BLaER1 (cell line): Measurements from ENCODE around the gene FAM78A.
A peak's percentile ranks its signal among the peaks of the same experiment; 100 is the strongest.

Experiments
- H3K27ac ChIP-seq: shearing (Covaris generic); formaldehyde crosslinking; 2 replicates; pipeline ENCODE4 v1.8.1; 2022
- H3K27me3 ChIP-seq: shearing (Covaris generic); formaldehyde crosslinking; 2 replicates; pipeline ENCODE4 v1.8.1; 2022
- H3K36me3 ChIP-seq: shearing (Covaris generic); formaldehyde crosslinking; 2 replicates; pipeline ENCODE4 v1.8.1; 2022
- H3K4me1 ChIP-seq: shearing (Covaris generic); formaldehyde crosslinking; 2 replicates; pipeline ENCODE4 v1.8.1; 2022
- H3K4me2 ChIP-seq: shearing (Covaris generic); formaldehyde crosslinking; 2 replicates; pipeline ENCODE4 v1.8.1; 2022
- H3K4me3 ChIP-seq: shearing (Covaris generic); formaldehyde crosslinking; 2 replicates; pipeline ENCODE4 v1.8.1; 2022
- H3K9ac ChIP-seq: shearing (Covaris generic); formaldehyde crosslinking; 2 replicates; pipeline ENCODE4 v1.8.1; 2022
- H3K9me3 ChIP-seq: shearing (Covaris generic); formaldehyde crosslinking; 2 replicates; pipeline ENCODE4 v1.8.1; 2022
- H4K20me1 ChIP-seq: shearing (Covaris generic); formaldehyde crosslinking; 2 replicates; pipeline ENCODE4 v1.8.1; 2022
- Cebpa-rat ChIP-seq: shearing (Covaris generic); IDR thresholded peaks from 2 replicates; pipeline ENCODE4 v1.8.1; 2022

FAM78A gene

GRCh38 chr9:131276094-131276888 is at the start of gene FAM78A:
FAM78A (minus strand) TSS chr9:131276510; CDS start chr9:131276179, 331 bp downstream.
- H3K9ac ChIP-seq: peak within 1 kb of the TSS; percentile 73
- H3K9me3 ChIP-seq: no peaks in the 10 kb centered on the region
- no peak for TF ChIP-seq Cebpa-rat
- H3K4me2 ChIP-seq: peak within 1 kb of the TSS; percentile 96
- H3K27ac ChIP-seq: peak within 1 kb of the TSS; percentile 72
- no peaks in the 10 kb centered on the region for H3K36me3 ChIP-seq
- peaks cover 72% of the 10 kb centered on the region for H3K27me3 ChIP-seq
- peaks cover 66% of the 10 kb centered on the region for H3K4me1 ChIP-seq
- H4K20me1 ChIP-seq: peaks cover 18% of the 10 kb centered on the region
- peak within 1 kb of the TSS; percentile 76 for H3K4me3 ChIP-seq

- H3K27me3 ChIP-seq: no peaks in the 10 kb centered on the region
- H3K4me2 ChIP-seq: no peak overlapping the region
- no peak overlapping the region for H3K9ac ChIP-seq
- H3K9me3 ChIP-seq: no peaks in the 10 kb centered on the region
- H3K4me1 ChIP-seq: no peaks in the 10 kb centered on the region
- H4K20me1 ChIP-seq: no peaks in the 10 kb centered on the region
- H3K36me3 ChIP-seq: no peaks in the 10 kb centered on the region
- TF ChIP-seq Cebpa-rat: no peak
- no peak overlapping the region for H3K4me3 ChIP-seq
- H3K27ac ChIP-seq: no peak overlapping the region
Observed at GRCh38 chr9:131324736-131325679, 48.7 kb upstream of the FAM78A start.

- no peaks in the 10 kb centered on the region for H3K36me3 ChIP-seq
- no peak for TF ChIP-seq Cebpa-rat
- no peak overlapping the region for H3K27ac ChIP-seq
- H3K9me3 ChIP-seq: no peaks in the 10 kb centered on the region
- no peaks in the 10 kb centered on the region for H3K4me1 ChIP-seq
- H4K20me1 ChIP-seq: no peaks in the 10 kb centered on the region
- no peak overlapping the region for H3K4me2 ChIP-seq
- H3K9ac ChIP-seq: no peak overlapping the region
- H3K4me3 ChIP-seq: no peak overlapping the region
- no peaks in the 10 kb centered on the region for H3K27me3 ChIP-seq
Observed at GRCh38 chr9:131323629-131324028, 47.3 kb upstream of the FAM78A start.

GRCh38 chr9:131320031-131320685 is 43.8 kb upstream of the FAM78A start:
- H4K20me1 ChIP-seq: no peaks in the 10 kb centered on the region
- no peak overlapping the region for H3K27ac ChIP-seq
- TF ChIP-seq Cebpa-rat: no peak
- H3K4me1 ChIP-seq: no peaks in the 10 kb centered on the region
- no peak overlapping the region for H3K4me2 ChIP-seq
- H3K9ac ChIP-seq: no peak overlapping the region
- no peaks in the 10 kb centered on the region for H3K27me3 ChIP-seq
- H3K9me3 ChIP-seq: no peaks in the 10 kb centered on the region
- H3K36me3 ChIP-seq: no peaks in the 10 kb centered on the region
- H3K4me3 ChIP-seq: no peak overlapping the region

GRCh38 chr9:131319486-131319885 is 43.2 kb upstream of the FAM78A start:
- Histone ChIP-seq H3K27me3 (no peaks in the 10 kb centered on the region), H3K9ac (no peak overlapping the region)
- no peak for TF ChIP-seq Cebpa-rat

GRCh38 chr9:131318231-131319085 is 42.1 kb upstream of the FAM78A start:
- Histone ChIP-seq H3K4me2 (no peak overlapping the region), H3K9ac (no peak overlapping the region), H3K27me3 (no peaks in the 10 kb centered on the region), H3K4me1 (no peaks in the 10 kb centered on the region), H4K20me1 (no peaks in the 10 kb centered on the region), H3K27ac (no peak overlapping the region), H3K36me3 (no peaks in the 10 kb centered on the region), H3K9me3 (no peaks in the 10 kb centered on the region), H3K4me3 (no peak overlapping the region)
- TF ChIP-seq Cebpa-rat: no peak

More at GRCh38 chr9:131319486-131319885, 43.2 kb upstream of the FAM78A start:
- no peak overlapping the region for H3K4me3 ChIP-seq
- H3K27ac ChIP-seq: no peak overlapping the region
- no peaks in the 10 kb centered on the region for H3K4me1 ChIP-seq
- H3K36me3 ChIP-seq: no peaks in the 10 kb centered on the region
- no peaks in the 10 kb centered on the region for H4K20me1 ChIP-seq
- H3K4me2 ChIP-seq: no peak overlapping the region
- no peaks in the 10 kb centered on the region for H3K9me3 ChIP-seq

- TF ChIP-seq Cebpa-rat: no peak
- H4K20me1 ChIP-seq: no peaks in the 10 kb centered on the region
- H3K4me1 ChIP-seq: peaks cover 34% of the 10 kb centered on the region
- H3K4me2 ChIP-seq: no peak overlapping the region
- H3K27ac ChIP-seq: no peak overlapping the region
- H3K9ac ChIP-seq: no peak overlapping the region
- H3K36me3 ChIP-seq: no peaks in the 10 kb centered on the region
- no peak overlapping the region for H3K4me3 ChIP-seq
- no peaks in the 10 kb centered on the region for H3K27me3 ChIP-seq
- H3K9me3 ChIP-seq: no peaks in the 10 kb centered on the region
Observed at GRCh38 chr9:131312822-131313770, 36.8 kb upstream of the FAM78A start.

- Histone ChIP-seq H3K27ac (no peak overlapping the region), H3K36me3 (no peaks in the 10 kb centered on the region), H3K4me3 (no peak overlapping the region), H3K4me1 (peaks cover 43% of the 10 kb centered on the region), H3K27me3 (no peaks in the 10 kb centered on the region), H3K9ac (no peak overlapping the region), H3K9me3 (no peaks in the 10 kb centered on the region), H3K4me2 (no peak overlapping the region), H4K20me1 (no peaks in the 10 kb centered on the region)
- TF ChIP-seq Cebpa-rat: no peak
Observed at GRCh38 chr9:131312246-131312645, 35.9 kb upstream of the FAM78A start.
